Aorta (tissue), 5 donors: ENCODE results near the gene PDE10A. TPM values are rescaled to one million over a fixed set of nuclear protein-coding genes. Genes with fewer than 3 reads are reported as not detected.
"Not testable (repeated sequence)": the region's sequence is repeated elsewhere in the genome, so short reads cannot be mapped to it uniquely, and the experiment has no call there.

ENCODE experiments used
- ATAC-seq: fragments of 200-7000 bp; cut with Tn5 transposase; one replicate; pipeline ENCODE4 v1.9.1; 2022; ENCODE audit warnings: moderate library complexity; ENCODE audit not compliant: low FRiP score
- DNase-seq, 2 donors: peaks; one replicate each; pipeline ENCODE4 v3.0.0-alpha.2; 2020
- H3K27ac ChIP-seq, 2 donors: one replicate each; pipeline ENCODE4 v1.5.1; 2013; ENCODE audit warnings: low read length in 2 of 2, mild to moderate bottlenecking in 2 of 2, moderate library complexity in 2 of 2, control low read depth in 1 of 2, inconsistent platforms in 1 of 2, low read depth in 1 of 2
- H3K27me3 ChIP-seq, 2 donors: one replicate each; pipeline ENCODE4 v1.6.1; 2013; ENCODE audit warnings: control low read depth in 1 of 2, low read length in 1 of 2, mild to moderate bottlenecking in 1 of 2, moderate library complexity in 1 of 2; ENCODE audit not compliant: insufficient read depth in 2 of 2, control insufficient read depth in 1 of 2
- H3K36me3 ChIP-seq, 2 donors: one replicate each; pipeline ENCODE4 v1.6.1; 2013; ENCODE audit warnings: control low read depth in 1 of 2, low read length in 1 of 2, mild to moderate bottlenecking in 1 of 2; ENCODE audit not compliant: insufficient read depth in 2 of 2, control insufficient read depth in 1 of 2
- H3K4me1 ChIP-seq, 2 donors: one replicate each; pipeline ENCODE4 v1.6.1; 2013; ENCODE audit warnings: low read length in 2 of 2, control low read depth in 1 of 2, mild to moderate bottlenecking in 1 of 2, moderate library complexity in 1 of 2; ENCODE audit not compliant: insufficient read depth in 2 of 2, control insufficient read depth in 1 of 2
- H3K4me3 ChIP-seq, 2 donors: one replicate each; pipeline ENCODE4 v1.5.1; 2013; ENCODE audit warnings: low read length in 2 of 2, control low read depth in 1 of 2, mild to moderate bottlenecking in 1 of 2
- H3K9me3 ChIP-seq: one replicate; pipeline ENCODE4 v1.6.1; 2013; ENCODE audit warnings: mild to moderate bottlenecking, low read length; ENCODE audit not compliant: control insufficient read depth
- WGBS, 2 donors: extraction: QIAGEN DNeasy Blood & Tissue Kit; methylation state at CpG; one replicate each; pipeline ENCODE4 v1.1.7; 2013; 5-methylcytosine and 5-hydroxymethylcytosine counted together
- intact Hi-C, 2 donors: fragments of 100-400 bp; cut with DNase I; formaldehyde crosslinking; loops; one replicate each; pipeline versions ENCODE4 v1.14.2 to v1.15.0; 2022
- polyA plus RNA-seq, 2 donors: library from polyadenylated mRNA; stranded (reverse); fragments of 200-250 nt; gene quantifications; one replicate each; pipeline ENCODE4 v1.2.3, GENCODE V29; 2013
- total RNA-seq, 2 donors: library from RNA; stranded (reverse); fragmentation: NEBNext Ultra II Directional; extraction: Animal tissue kit (Norgen Biotek cat#: 25700); gene quantifications; one replicate each; pipeline ENCODE4 v1.2.1, GENCODE V29; 2021
- donor health status: healthy with polysubstance abuse.
- donor health status: Bipolar disorder and iron deficiency.
- donor health status: DM: no; HTN: no; CAD: no.
- donor health status: DM: no; HTN: no; CAD: no.
- donor health status: DM: yes; HTN: yes; CAD: no.

Gene PDE10A
- total and polyA plus RNA-seq, 4 donors = 0.75 to 17.1 (median 6.2) TPM

GRCh38 chr6:165556116-165556843 lies 106.8 kb downstream of the PDE10A start:
- Histone ChIP-seq H3K27ac (no peak overlapping the region), H3K9me3 (no peaks in the 10 kb centered on the region)
- intact Hi-C loops = no loop called here

GRCh38 chr6:165554644-165555043 lies 108.4 kb downstream of the PDE10A start:
- ATAC-seq, DNase-seq, H3K4me3 ChIP-seq, intact Hi-C loops, H3K27ac ChIP-seq, H3K4me1 ChIP-seq, H3K9me3 ChIP-seq, H3K27me3 ChIP-seq, H3K36me3 ChIP-seq: not testable (repeated sequence)
- WGBS, 2 donors = 97 to 99% methylated on average over 3 of the region's 3 CpGs

More at GRCh38 chr6:165556116-165556843, 106.8 kb downstream of the PDE10A start:
- H3K27me3 ChIP-seq = no peaks in the 10 kb centered on the region
- H3K4me3 ChIP-seq = no peak overlapping the region
- no peak for DNase-seq
- 48 to 62% methylated on average over 3 of the region's 3 CpGs for whole genome bisulfite sequencing, 2 donors
- H3K4me1 ChIP-seq = no peaks in the 10 kb centered on the region
- no peaks in the 10 kb centered on the region for H3K36me3 ChIP-seq
- ATAC-seq = no peak

- Histone ChIP-seq H3K36me3 (no peaks in the 10 kb centered on the region), H3K27me3 (no peaks in the 10 kb centered on the region), H3K4me1 (no peaks in the 10 kb centered on the region), H3K4me3 (no peak overlapping the region), H3K9me3 (no peaks in the 10 kb centered on the region), H3K27ac (no peak overlapping the region)
- no peak for DNase-seq
- WGBS, 2 donors = 77 to 91% methylated on average over 5 of the region's 5 CpGs
- ATAC-seq = no peak
- intact Hi-C loops = no loop called here
These were observed 110.7 kb downstream of the PDE10A start for GRCh38 chr6:165552248-165552736.

- ATAC-seq = no peak
- no peaks in the 10 kb centered on the region for H3K9me3 ChIP-seq
- no peak overlapping the region for H3K4me3 ChIP-seq
- no peak overlapping the region for H3K27ac ChIP-seq
- no peaks in the 10 kb centered on the region for H3K36me3 ChIP-seq
- intact Hi-C loops = no loop called here
- 81 to 89% methylated on average over 3 of the region's 3 CpGs for whole genome bisulfite sequencing, 2 donors
- DNase-seq = no peak
- no peaks in the 10 kb centered on the region for H3K27me3 ChIP-seq
- no peaks in the 10 kb centered on the region for H3K4me1 ChIP-seq
These were observed 111.2 kb downstream of the PDE10A start for GRCh38 chr6:165551828-165552227.

GRCh38 chr6:165548450-165548849 lies 114.6 kb downstream of the PDE10A start:
- ATAC-seq = no peak
- WGBS, 2 donors = 99% methylated on average over 2 of the region's 2 CpGs
- H3K9me3 ChIP-seq = no peaks in the 10 kb centered on the region
- no peak overlapping the region for H3K27ac ChIP-seq
- H3K27me3 ChIP-seq = no peaks in the 10 kb centered on the region
- H3K4me1 ChIP-seq = no peaks in the 10 kb centered on the region
- no peak overlapping the region for H3K4me3 ChIP-seq
- DNase-seq = no peak
- H3K36me3 ChIP-seq = no peaks in the 10 kb centered on the region
- intact Hi-C loops = no loop called here

- Histone ChIP-seq H3K4me3 (no peak overlapping the region), H3K27ac (no peak overlapping the region), H3K36me3 (no peaks in the 10 kb centered on the region), H3K9me3 (no peaks in the 10 kb centered on the region), H3K27me3 (no peaks in the 10 kb centered on the region), H3K4me1 (no peaks in the 10 kb centered on the region)
- intact Hi-C loops = no loop called here
- 83 to 86% methylated on average over 2 of the region's 2 CpGs for WGBS, 2 donors
- ATAC-seq = no peak
- DNase-seq = no peak
These were observed 117.2 kb downstream of the PDE10A start for GRCh38 chr6:165545806-165546205.

- ATAC-seq = no peak
These were observed 119.3 kb downstream of the PDE10A start for GRCh38 chr6:165543781-165544180.

GRCh38 chr6:165536911-165537310 lies 126.1 kb downstream of the PDE10A start:
- ATAC-seq (no peak), DNase-seq (no peak)
- intact Hi-C loops = no loop called here
- 96% methylated on average over 4 of the region's 4 CpGs for WGBS, 2 donors
- H3K27me3 ChIP-seq = no peaks in the 10 kb centered on the region
- no peaks in the 10 kb centered on the region for H3K4me1 ChIP-seq
- H3K9me3 ChIP-seq = no peaks in the 10 kb centered on the region
- no peak overlapping the region for H3K4me3 ChIP-seq
- H3K36me3 ChIP-seq = no peaks in the 10 kb centered on the region
- no peak overlapping the region for H3K27ac ChIP-seq

More at GRCh38 chr6:165543781-165544180, 119.3 kb downstream of the PDE10A start:
- DNase-seq = no peak
- no peaks in the 10 kb centered on the region for H3K36me3 ChIP-seq
- H3K4me1 ChIP-seq = no peaks in the 10 kb centered on the region
- intact Hi-C loops = no loop called here
- H3K4me3 ChIP-seq = no peak overlapping the region
- no peaks in the 10 kb centered on the region for H3K9me3 ChIP-seq
- no peak overlapping the region for H3K27ac ChIP-seq
- no peaks in the 10 kb centered on the region for H3K27me3 ChIP-seq
- 88 to 93% methylated on average over 4 of the region's 4 CpGs for WGBS, 2 donors

GRCh38 chr6:165519316-165519715 lies 143.7 kb downstream of the PDE10A start:
- H3K27me3 ChIP-seq = no peaks in the 10 kb centered on the region
- no peak for DNase-seq
- no peaks in the 10 kb centered on the region for H3K36me3 ChIP-seq
- no peak overlapping the region for H3K27ac ChIP-seq
- peaks cover 4% of the 10 kb centered on the region for H3K9me3 ChIP-seq
- no peak overlapping the region for H3K4me3 ChIP-seq
- no peak for ATAC-seq
- WGBS, 2 donors = 83 to 91% methylated on average over 3 of the region's 3 CpGs
- intact Hi-C loops = no loop called here
- no peaks in the 10 kb centered on the region for H3K4me1 ChIP-seq
